GM19239 (cell line): ENCODE measurements around the gene NGDN.

ENCODE experiments used
- DNase-seq: peaks from one replicate; pipeline ENCODE4 v3.0.0; 2011; ENCODE audit warnings: low spot score; ENCODE audit not compliant: insufficient read length
- FAIRE-seq: peaks from 2 replicates; lab custom pipeline; 2011; peaks lifted over from hg19 to GRCh38; lab: Jason Lieb, UNC

The NGDN gene

GRCh38 chr14:23465261-23465660 is 4.2 kb upstream of the NGDN start:
- no peak for DNase-seq
- no peak for FAIRE-seq

GRCh38 chr14:23468704-23469126 is 788 bp upstream of the NGDN start:
- FAIRE-seq (no peak), DNase-seq (no peak)

GRCh38 chr14:23469906-23470403 is 452 bp downstream of the NGDN start:
- DNase-seq (no peak), FAIRE-seq (peak; percentile 35)

GRCh38 chr14:23470947-23471346 is 1.4 kb downstream of the NGDN start:
- no peak for FAIRE-seq

GRCh38 chr14:23478109-23478759 is 8.7 kb downstream of the NGDN start:
- peak; percentile 78 for FAIRE-seq

More at GRCh38 chr14:23470947-23471346, 1.4 kb downstream of the NGDN start:
- DNase-seq = no peak

GRCh38 chr14:23481362-23481970 is 12.0 kb downstream of the NGDN start:
- DNase-seq = no peak
- no peak for FAIRE-seq

More at GRCh38 chr14:23478109-23478759, 8.7 kb downstream of the NGDN start:
- peak; percentile 20 for DNase-seq

GRCh38 chr14:23481979-23482822 is 12.7 kb downstream of the NGDN start:
- FAIRE-seq (no peak), DNase-seq (no peak)

- FAIRE-seq = no peak
These were observed 13.3 kb downstream of the NGDN start for GRCh38 chr14:23482823-23483148.

GRCh38 chr14:23483236-23483854 is 13.8 kb downstream of the NGDN start:
- no peak for FAIRE-seq
- no peak for DNase-seq

More at GRCh38 chr14:23482823-23483148, 13.3 kb downstream of the NGDN start:
- no peak for DNase-seq

GRCh38 chr14:23485326-23485725 is 15.8 kb downstream of the NGDN start:
- DNase-seq = no peak

GRCh38 chr14:23486036-23486435 is 16.5 kb downstream of the NGDN start:
- DNase-seq (no peak), FAIRE-seq (no peak)

More at GRCh38 chr14:23485326-23485725, 15.8 kb downstream of the NGDN start:
- FAIRE-seq = no peak

GRCh38 chr14:23487216-23487615 is 17.7 kb downstream of the NGDN start:
- DNase-seq = no peak
- FAIRE-seq = no peak

- DNase-seq (no peak), FAIRE-seq (no peak)
These were observed 23.2 kb downstream of the NGDN start for GRCh38 chr14:23492618-23493272.

GRCh38 chr14:23494223-23494622 is 24.7 kb downstream of the NGDN start:
- DNase-seq = no peak
- FAIRE-seq = no peak

GRCh38 chr14:23512156-23512555 is 42.7 kb downstream of the NGDN start:
- FAIRE-seq = no peak

GRCh38 chr14:23513005-23513817 is 43.7 kb downstream of the NGDN start:
- no peak for DNase-seq
- no peak for FAIRE-seq

More at GRCh38 chr14:23512156-23512555, 42.7 kb downstream of the NGDN start:
- no peak for DNase-seq

- no peak for FAIRE-seq
- DNase-seq = no peak
These were observed 44.5 kb downstream of the NGDN start for GRCh38 chr14:23513818-23514643.

GRCh38 chr14:23514644-23514957 is 45.1 kb downstream of the NGDN start:
- FAIRE-seq (no peak), DNase-seq (no peak)
